IPS DF 6.9 (cell line): ENCODE results near the gene FPR1.
"Not testable (repeated sequence)": the region's sequence is repeated elsewhere in the genome, so short reads cannot be mapped to it uniquely, and the experiment has no call there.

Source experiments
- DNase-seq: peaks from one replicate; pipeline ENCODE4 v3.0.0-alpha.2; 2013; ENCODE audit warnings: low read depth, low spot score
- H3K27ac ChIP-seq: one replicate; pipeline ENCODE4 v1.5.1; 2013; ENCODE audit warnings: low read length, control low read depth
- H3K27me3 ChIP-seq: 2 replicates; pipeline ENCODE4 v1.6.1; 2013; ENCODE audit warnings: mild to moderate bottlenecking, low read length; ENCODE audit not compliant: control insufficient read depth, insufficient read depth
- H3K36me3 ChIP-seq: 2 replicates; pipeline ENCODE4 v1.6.1; 2013; ENCODE audit warnings: low read length; ENCODE audit not compliant: control insufficient read depth, insufficient read depth
- H3K4me1 ChIP-seq: 2 replicates; pipeline ENCODE4 v1.6.1; 2013; ENCODE audit warnings: low read length; ENCODE audit not compliant: control insufficient read depth, insufficient read depth
- H3K4me3 ChIP-seq: 2 replicates; pipeline ENCODE4 v1.5.1; 2013; ENCODE audit warnings: mild to moderate bottlenecking, low read length
- H3K9me3 ChIP-seq: 2 replicates; pipeline ENCODE4 v1.6.1; 2013; ENCODE audit warnings: low read length, inconsistent platforms; ENCODE audit not compliant: control insufficient read depth, insufficient read depth
- WGBS: extraction: QIAGEN DNeasy Blood & Tissue Kit; methylation state at CpG from one replicate; pipeline ENCODE4 v1.1.7; 2013; ENCODE audit warnings: mixed read lengths, missing lambda C conversion rate; ENCODE audit not compliant: insufficient read length, insufficient coverage; 5-methylcytosine and 5-hydroxymethylcytosine counted together

FPR1 gene

DNA sequence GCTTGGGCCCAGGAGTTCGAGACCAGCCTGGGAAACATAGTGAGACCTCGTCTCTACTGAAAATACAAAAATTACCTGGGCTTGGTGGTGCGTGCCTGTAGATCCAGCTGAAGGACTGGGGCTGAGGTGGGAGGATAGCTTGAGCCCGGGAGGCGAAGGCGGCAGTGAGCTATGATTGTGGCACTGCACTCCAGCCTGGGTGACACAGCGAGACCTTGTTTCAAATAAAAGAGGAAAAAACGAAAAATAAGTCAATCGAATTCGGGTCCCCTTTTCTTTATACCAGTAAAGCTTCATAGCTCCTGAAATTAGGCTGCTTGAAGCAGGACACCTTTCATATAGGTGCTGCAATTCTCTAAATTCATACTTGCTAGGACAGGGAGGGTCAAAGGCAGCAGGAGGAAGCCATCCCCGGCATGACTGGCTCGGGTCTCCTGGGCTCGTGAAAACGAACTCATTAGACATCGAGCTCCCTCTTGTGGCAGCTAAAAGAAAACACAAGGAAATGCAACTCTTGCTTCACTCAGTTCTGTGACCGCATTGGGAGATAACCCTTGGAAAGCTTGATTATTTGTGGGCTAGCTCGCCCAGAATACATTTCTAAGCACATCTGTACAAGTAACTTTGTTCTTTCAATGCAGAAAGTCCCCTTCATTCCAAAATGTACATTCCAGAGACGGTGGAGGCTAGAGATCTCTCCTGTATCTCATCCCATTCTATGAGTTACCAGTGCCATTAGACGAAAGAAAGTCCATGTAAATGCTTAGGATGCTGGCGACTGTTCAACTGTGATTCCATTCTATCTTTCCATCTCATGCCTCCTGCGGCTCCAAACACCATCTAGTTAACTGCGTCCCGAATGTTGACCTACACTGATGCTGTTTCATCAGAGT is 26.1 kb upstream of the FPR1 start:
- Histone ChIP-seq H3K27me3 (peaks cover 2% of the 10 kb centered on the region; the same call in 1 of the 2 replicates), H3K4me3 (no peak overlapping the region), H3K27ac (no peak overlapping the region), H3K4me1 (no peaks in the 10 kb centered on the region), H3K36me3 (no peaks in the 10 kb centered on the region), H3K9me3 (no peaks in the 10 kb centered on the region)
- peak; percentile 94 for DNase-seq
- WGBS: no CpG with 5 or more reads among the region's 23 CpGs

DNA sequence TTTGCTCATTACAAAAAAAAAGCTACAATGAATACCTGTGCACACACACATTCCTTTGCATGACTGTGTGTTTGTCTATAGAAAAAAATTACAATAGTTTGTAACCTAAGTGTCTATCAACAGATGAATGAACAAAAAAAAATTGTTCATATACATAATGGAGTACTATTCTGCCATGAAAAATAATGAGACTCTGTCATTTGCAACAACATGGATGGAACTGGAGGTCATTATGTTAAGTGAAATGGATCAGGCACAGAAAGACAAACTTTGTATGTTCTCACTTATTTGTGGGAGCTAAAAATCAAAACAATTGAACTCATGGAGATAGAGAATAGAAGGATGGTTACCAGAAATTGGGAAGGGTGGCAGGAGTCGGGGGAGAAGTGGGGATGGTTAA is 24.9 kb upstream of the FPR1 start:
- H3K27me3 ChIP-seq, H3K4me1 ChIP-seq, H3K9me3 ChIP-seq, H3K27ac ChIP-seq, H3K36me3 ChIP-seq, H3K4me3 ChIP-seq, DNase-seq: not testable (repeated sequence)
- WGBS: no CpG with 5 or more reads among the region's 1 CpG

DNA sequence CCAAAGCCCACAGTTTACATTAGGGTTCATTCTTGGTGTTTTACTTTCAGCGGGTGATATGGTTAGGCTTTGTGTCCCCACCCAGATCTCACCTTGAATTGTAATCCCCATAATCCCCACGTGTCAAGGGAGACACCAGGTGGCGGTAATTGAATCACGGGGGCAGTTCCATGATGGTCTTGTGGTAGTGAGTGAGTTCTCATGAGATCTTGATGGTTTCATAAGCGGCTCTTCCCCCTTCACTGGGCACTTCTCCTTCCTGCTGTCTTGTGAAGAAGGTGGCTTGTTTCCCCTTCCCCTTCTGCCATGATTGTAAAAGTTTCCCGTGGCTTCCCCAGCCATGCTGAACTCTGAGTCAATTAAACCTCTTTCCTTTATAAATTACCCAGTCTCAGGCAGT is 21.3 kb upstream of the FPR1 start:
- Histone ChIP-seq H3K27me3 (no peaks in the 10 kb centered on the region), H3K9me3 (no peaks in the 10 kb centered on the region), H3K36me3 (no peaks in the 10 kb centered on the region), H3K4me3 (no peak overlapping the region), H3K27ac (no peak overlapping the region), H3K4me1 (no peaks in the 10 kb centered on the region)
- no peak for DNase-seq
- no CpG with 5 or more reads among the region's 6 CpGs for WGBS

DNA sequence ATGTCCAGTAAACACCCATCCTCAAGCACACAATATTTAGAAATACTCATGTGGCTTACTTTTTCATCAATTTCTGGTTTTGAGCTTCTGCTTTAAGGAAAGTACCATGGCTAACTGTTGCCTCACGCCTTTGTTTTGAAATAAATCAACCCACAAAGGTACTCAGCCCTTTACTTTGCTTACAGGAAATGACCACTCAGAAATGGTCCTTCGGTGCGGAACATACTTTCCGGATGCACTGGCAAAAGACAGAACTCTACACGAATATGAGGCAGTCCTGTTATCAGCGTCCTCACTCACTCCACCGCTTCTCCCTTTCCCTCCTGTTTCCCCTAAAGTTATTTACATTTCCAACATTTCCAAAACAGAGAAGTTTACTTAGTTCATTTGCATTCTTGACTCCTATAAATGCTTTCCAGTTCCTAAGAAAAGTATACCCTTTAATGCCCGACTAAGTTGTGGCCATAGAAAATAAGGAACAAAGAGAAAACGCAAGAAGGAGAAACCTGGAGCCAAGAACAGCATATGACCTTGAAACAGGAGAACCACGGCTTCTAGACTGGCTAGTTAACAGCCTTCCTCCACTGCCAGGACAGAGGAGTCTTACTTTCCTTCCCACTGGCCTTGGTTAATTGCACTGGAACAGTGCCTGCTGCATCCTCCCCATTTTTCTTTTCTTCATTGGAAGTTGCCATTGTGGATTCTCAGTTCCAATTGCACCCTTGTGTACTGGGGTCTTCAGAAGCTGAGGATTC is 19.9 kb upstream of the FPR1 start:
- DNase-seq: no peak
- Histone ChIP-seq H3K4me1 (no peaks in the 10 kb centered on the region), H3K27ac (no peak overlapping the region), H3K36me3 (no peaks in the 10 kb centered on the region), H3K27me3 (no peaks in the 10 kb centered on the region), H3K4me3 (no peak overlapping the region), H3K9me3 (no peaks in the 10 kb centered on the region)
- no CpG with 5 or more reads among the region's 10 CpGs for WGBS

DNA sequence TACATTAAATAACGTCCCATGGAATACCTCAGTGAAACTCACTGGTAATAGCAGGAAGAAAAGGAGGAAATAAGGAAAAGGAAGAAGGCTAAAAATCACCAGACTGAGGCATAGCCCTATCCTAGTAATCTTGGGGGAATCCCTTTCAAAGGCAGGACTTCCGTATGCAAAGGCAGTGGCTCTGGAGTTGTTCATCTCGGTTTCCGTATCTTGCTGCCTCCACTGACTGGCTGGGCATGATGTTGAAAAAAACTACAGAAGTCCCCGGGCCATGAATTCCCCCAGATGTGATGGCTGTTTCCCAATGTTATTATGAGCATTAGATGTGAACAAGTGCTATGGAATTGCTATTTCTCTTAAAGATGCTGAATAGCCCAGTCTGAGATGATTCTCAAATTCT is 14.8 kb upstream of the FPR1 start:
- Histone ChIP-seq H3K27ac (no peak overlapping the region), H3K27me3 (no peaks in the 10 kb centered on the region), H3K36me3 (no peaks in the 10 kb centered on the region), H3K4me1 (no peaks in the 10 kb centered on the region), H3K4me3 (no peak overlapping the region), H3K9me3 (no peaks in the 10 kb centered on the region)
- no CpG with 5 or more reads among the region's 5 CpGs for WGBS
- DNase-seq: no peak

DNA sequence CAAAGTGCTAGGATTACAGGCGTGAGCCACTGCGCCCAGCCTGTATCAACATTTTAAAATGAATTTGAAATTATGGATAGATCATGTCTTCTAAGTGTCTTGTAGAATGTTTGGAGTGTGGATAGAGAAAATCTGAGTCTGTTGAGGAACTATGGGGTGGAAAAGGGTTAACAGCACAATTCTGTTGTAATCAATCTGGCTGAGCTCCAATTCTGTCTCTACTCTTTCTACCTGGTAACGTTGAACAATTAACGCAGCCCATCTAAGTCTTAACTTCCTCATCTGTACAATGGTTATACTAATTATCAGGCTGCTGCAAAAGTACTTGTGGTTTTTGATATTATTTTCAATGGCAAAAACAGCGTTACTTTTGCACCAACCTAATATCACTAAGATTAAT is 13.4 kb upstream of the FPR1 start:
- WGBS: no CpG with 5 or more reads among the region's 5 CpGs
- Histone ChIP-seq H3K9me3 (no peaks in the 10 kb centered on the region), H3K27me3 (no peaks in the 10 kb centered on the region), H3K27ac (no peak overlapping the region), H3K36me3 (no peaks in the 10 kb centered on the region), H3K4me1 (no peaks in the 10 kb centered on the region), H3K4me3 (no peak overlapping the region)
- no peak for DNase-seq

DNA sequence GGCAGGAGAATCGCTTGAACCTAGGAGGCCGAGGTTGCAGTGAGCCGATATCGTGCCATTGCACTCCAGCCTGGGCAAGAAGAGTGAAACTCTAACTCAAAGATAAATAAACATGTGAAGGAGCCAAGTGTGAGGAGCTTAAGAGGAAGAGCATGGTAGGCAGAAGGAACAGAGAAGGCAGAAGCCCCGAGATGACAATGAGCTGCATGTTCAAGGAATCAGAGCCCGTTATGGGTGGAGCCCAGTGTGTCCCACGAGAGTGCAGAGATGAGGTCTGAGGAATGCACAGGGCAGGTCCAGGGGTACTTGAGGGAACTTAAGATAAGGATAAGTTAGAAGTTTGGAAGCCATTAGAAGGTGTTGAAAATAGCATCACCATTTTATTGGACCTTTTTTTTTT is 10.0 kb upstream of the FPR1 start:
- no peak for DNase-seq
- no peaks in the 10 kb centered on the region for H3K36me3 ChIP-seq
- H3K4me1 ChIP-seq: no peaks in the 10 kb centered on the region
- no peaks in the 10 kb centered on the region for H3K27me3 ChIP-seq
- WGBS: no CpG with 5 or more reads among the region's 7 CpGs
- no peaks in the 10 kb centered on the region for H3K9me3 ChIP-seq
- no peak overlapping the region for H3K27ac ChIP-seq
- H3K4me3 ChIP-seq: no peak overlapping the region

DNA sequence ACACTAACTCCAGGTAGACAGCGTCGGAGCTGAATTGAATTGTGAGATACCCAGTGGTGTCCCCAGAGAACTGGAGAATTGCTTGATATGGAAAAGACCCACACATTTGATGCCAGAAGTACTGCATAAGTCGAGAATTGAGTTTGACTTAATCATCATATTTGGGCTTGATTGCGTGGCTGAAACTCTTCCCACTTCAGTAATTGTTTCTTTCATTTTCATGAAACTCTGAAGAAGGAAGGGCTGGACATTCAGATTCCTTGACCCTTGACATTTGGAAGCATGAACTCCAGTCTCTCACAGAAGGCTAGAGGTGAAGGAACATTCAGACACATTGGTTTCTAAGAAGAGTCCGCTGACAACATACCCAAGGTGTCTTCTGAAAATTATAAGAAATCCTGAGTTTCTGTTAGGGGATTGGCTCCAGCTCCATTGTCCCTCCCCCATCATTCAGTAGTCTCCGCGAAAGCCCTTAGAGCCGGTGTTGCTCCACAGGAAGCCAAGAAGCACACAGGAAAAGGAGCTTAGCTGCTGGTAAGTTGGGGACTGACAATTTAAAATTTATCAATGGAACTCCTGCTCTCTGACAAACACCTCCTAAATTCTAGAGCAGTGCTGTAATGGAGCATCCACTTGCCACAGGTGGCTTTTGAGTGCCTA is 9.1 kb upstream of the FPR1 start, which contains the start of gene FPR2:
Gene FPR2 (plus strand): TSS at position 484 of the 660 bp plus-strand sequence. CDS start 7,479 bp downstream, outside the sequence.
- WGBS: no CpG with 5 or more reads among the region's 8 CpGs
- Histone ChIP-seq H3K9me3 (no peaks in the 10 kb centered on the region), H3K27ac (no peak within 1 kb of the TSS), H3K27me3 (no peaks in the 10 kb centered on the region), H3K36me3 (no peaks in the 10 kb centered on the region), H3K4me3 (no peak within 1 kb of the TSS), H3K4me1 (no peaks in the 10 kb centered on the region)
- DNase-seq: no peak

DNA sequence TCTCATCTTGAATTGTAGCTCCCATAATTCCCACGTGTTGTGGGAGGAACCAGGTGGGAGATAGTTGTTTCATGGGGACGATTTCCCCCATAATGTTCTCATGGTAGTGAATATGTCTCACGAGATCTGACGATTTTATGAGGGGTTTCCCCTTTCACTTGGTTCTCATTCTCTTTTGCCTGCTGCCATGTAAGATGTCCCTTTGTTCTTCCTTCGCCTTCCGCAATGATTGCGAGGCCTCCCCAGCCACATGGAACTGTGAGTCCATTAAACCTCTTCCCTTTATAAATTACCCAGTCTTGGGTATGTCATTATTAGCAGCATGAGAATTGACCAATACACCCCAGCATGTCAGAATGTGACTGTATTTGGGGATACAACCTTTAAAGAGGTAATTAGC is 3.9 kb upstream of the FPR1 start:
- H3K9me3 ChIP-seq: no peaks in the 10 kb centered on the region
- no peaks in the 10 kb centered on the region for H3K36me3 ChIP-seq
- DNase-seq: no peak
- no CpG with 5 or more reads among the region's 7 CpGs for WGBS
- no peaks in the 10 kb centered on the region for H3K27me3 ChIP-seq
- no peak overlapping the region for H3K4me3 ChIP-seq
- no peaks in the 10 kb centered on the region for H3K4me1 ChIP-seq
- H3K27ac ChIP-seq: no peak overlapping the region

DNA sequence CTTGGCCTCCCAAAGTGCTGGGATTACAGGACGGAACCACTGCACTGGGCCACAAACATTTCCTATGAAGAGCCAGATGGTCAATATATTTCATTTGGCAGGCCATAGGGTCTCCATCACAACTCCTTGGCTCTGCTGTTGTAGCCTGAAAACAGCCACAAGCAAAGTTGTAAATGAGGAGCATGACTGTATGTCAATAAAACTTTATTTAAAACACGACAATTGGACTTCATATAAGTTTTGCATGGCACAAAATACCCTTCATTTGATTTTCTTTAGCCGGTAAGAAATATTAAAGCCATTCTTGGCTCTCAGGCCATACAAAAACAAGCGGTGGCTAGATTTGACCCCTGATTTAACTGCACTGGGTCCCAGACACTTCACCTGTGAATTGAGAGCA is 3.1 kb upstream of the FPR1 start:
- Histone ChIP-seq H3K27me3 (no peaks in the 10 kb centered on the region), H3K36me3 (no peaks in the 10 kb centered on the region), H3K27ac (no peak overlapping the region), H3K9me3 (no peaks in the 10 kb centered on the region), H3K4me1 (no peaks in the 10 kb centered on the region), H3K4me3 (no peak overlapping the region)
- no CpG with 5 or more reads among the region's 4 CpGs for WGBS
- no peak for DNase-seq
